IPS DF 4.7 (cell line): ENCODE measurements around the gene TMEM178B.
"Not testable (repeated sequence)": the region's sequence is repeated elsewhere in the genome, so short reads cannot be mapped to it uniquely, and the experiment has no call there.

Experiments used
- DNase-seq: peaks from one replicate; pipeline ENCODE4 v3.0.0-alpha.2; 2013; ENCODE audit warnings: low spot score; ENCODE audit errors: extremely low read depth

Gene TMEM178B

DNA sequence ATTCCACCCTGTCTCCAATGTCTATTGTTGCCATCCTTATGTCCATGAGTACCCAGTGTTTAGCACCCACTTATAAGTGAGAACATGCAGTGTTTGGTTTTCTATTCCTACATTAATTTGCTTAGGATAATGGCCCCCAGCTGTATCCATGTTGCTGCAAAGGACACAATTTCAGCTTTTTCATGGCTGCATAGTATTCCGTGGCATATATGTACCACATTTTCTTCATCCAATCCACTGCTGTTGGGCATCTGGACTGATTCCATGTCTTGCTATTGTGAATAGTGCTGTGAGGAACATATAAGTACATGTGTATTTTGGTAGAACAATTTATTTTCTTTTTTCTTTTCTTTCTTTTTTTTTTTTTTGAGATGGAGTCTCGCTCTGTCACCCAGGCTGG, 68.2 kb downstream of the TMEM178B start:
- DNase-seq: no peak

GRCh38 chr7:141144921-141145629, 71.2 kb downstream of the TMEM178B start:
- no peak for DNase-seq

DNA sequence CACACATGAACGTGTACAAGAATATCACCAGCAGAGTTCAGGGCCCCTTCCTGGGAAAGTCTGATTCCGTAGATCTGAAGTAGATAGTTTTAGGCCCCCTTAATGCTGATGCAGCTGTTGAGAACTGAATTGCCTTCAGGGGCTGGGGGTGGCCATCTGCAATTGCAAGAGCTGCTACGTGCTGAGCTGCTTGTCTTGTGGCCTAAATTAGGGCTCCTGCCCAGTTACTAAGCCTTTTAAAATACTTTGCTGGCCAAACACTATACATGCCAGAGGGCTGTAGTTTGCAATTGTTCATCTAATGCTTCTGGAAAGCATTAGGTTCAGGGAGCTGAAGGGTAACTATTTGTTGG, 71.7 kb downstream of the TMEM178B start:
- no peak for DNase-seq

GRCh38 chr7:141147482-141147881, 73.6 kb downstream of the TMEM178B start:
- DNase-seq: no peak

DNA sequence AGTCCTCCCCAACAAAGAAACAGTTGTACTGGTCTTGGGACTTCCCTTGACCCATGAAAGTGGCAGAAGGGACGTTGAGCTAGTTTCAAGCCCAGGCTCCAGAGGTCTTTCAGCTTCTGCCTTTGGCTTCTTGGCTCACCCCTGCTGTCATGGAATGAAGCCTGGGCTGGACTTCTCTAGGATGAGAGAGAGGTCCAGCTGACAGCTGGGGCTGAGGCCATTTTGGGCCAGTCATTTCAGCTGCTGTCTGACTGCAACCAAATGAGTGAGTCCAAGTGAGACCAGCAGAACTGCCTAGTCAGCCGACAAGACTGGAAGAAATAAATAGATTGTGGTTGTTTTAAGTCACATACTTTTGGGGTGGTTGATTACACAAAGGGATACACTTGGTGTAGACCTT, 76.6 kb downstream of the TMEM178B start:
- DNase-seq: no peak

DNA sequence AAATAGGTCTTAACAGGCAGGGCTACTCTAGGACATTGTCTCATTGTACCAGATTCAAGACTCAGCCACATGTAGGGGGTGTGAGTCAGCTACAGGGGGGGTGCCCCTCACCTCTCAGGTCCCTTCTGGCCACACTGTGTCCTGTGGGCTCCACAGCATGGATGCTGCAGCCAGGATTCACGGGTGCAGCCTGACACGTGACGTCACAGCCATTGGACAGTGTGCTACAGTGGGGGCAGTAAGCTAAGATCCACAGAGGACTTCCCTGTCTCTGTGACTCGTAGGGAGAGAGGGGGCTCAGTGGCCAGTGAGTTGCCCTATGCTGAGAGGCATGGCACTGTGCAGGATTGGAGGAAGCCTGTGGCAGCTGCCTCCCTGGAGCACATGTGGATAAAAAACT, 77.9 kb downstream of the TMEM178B start:
- DNase-seq: no peak

DNA sequence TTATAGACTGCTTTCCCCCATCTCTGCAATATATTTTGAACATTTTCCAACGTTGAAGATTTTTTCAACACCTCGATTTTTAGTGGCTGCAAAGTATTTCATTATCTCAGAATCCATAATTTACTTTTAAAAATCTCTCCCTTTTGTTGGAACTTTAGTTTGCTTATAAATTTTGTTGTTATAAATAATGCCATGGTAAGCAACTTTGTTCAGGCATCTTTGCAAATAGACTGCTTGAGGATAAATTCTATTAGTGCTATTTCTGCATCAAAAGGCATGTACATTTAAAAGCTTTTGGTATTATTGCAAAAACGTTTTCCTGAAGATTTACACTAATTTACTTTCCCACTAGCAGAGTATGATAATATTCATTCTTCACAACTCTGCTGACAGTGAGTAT, 79.4 kb downstream of the TMEM178B start:
- no peak for DNase-seq

DNA sequence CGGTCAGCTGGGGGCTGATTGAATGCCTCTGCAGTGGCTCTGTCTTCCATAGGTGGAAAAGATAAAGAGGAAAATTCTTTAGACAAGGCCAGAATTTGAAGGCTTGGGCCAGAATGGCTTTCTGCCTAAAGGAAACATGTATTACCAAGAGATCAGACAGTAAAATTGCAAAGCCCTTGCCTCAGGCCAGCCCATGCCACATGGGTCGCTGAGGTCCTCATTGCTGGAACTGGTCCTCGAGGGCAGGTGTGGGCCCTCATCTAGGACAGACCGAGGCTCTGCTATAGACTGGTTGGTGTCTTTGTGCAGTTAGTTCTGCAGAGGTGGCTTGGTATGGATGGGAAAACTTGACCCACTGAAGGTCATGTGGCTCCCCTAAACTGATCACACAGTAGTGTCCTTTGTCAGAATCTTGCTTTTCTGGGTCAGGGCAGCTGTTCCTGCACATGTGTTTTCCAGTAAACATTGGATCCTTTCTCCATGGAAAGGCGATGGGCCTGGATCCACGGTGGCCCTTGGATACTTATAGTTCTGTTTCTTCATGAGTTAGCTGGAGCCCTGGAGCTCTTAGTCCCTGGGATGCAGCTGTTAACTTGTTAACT, 80.4 kb downstream of the TMEM178B start:
- DNase-seq: no peak

GRCh38 chr7:141156407-141156806, 82.5 kb downstream of the TMEM178B start:
- no peak for DNase-seq

DNA sequence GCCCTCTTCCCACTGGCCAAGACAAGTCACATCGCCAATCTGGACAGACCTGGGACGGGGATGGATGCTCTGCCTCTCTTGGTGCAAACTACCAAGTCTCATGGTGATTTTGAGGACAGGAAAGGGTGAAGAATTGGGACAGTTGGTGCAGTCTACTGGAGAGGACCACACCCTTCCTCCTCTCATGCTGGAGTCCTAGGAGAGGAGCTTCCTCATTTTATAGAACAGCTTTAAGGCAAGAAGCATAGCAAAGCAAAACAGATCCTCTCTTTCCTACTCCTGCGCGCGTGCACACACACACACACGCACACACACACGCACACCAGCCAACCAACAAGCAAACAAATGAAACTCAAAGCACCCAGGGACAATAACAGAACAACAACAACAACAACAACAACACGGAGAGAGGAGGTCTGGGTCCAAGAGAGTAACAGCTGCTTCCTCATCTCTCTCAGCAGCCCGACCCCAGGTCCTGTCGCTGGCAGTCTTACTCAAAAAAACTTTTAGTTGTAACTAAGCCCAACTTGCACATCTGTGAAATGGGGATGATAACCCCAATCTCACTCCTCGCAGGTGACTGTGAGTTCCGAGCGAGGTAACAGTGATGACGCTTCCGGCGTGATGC, 83.4 kb downstream of the TMEM178B start:
- DNase-seq: no peak

DNA sequence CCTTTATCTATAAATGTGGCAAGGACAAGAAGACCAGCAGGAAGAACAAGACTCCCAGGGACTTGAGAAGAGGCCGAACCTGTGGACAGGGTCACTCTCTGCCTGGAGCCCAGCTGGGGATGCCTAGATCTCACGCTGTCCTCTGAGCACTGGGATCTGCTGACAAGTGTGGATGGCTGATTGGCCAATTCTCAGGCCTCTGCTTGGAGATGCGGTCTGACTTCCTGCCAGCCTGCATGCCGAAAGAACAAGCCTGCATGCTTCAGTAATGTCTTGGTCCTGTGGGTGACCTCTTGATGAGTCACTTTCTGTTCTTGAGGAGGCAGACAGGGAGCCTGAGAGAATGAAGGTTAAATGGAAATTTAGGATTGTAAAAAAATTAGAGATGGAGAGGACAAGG, 84.7 kb downstream of the TMEM178B start:
- DNase-seq: peak; percentile 3

- DNase-seq: no peak
Observed at GRCh38 chr7:141160246-141160860, 86.5 kb downstream of the TMEM178B start.

DNA sequence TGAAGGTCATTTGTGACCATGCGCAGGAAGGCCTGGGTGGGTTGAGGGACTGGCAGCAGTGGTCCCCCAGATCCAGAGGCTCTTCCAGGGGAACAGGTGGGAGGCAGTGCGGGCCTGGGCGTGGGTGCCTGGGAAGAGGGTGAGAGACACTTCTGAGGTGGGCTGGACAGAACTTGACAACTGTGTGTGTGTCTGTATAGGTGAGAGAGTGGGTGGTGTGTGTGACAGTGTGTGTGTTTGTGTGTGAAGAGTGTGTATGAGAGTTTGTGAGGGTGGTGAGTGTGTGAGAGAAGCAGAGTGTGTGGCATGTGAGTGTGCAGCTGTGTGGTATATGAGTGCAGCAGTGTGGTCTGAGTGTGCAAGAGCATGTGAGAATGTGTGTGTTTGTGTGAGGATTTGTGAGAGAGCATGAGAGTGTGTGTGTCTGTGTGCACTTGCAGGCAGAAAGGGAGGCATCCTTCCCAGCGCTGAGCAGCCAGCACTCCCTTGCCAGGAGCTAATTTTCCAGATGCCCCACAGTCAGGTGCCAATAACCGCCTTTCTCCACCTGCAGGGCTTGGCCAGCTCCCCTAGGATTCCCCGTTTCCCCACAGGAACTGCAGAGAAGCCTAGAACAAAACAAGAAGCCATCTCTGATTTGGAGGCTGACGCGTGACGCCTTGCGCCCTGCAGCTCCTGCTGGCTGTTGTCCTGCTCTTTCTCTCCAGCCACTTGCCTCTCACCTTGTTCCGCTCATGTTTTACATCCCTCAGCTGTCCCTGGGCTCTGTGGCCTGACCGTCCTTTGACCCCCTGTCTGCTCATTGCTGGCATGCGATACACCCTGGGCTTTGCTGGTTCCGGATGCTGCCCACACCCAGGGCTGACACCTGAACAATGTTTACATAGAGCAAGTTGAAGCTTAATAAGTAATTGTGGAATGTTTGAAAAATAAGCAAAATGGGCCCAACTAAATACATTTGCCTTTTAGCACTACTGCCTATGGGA, 88.0 kb downstream of the TMEM178B start:
- DNase-seq: no peak

GRCh38 chr7:141165521-141165920, 91.7 kb downstream of the TMEM178B start:
- DNase-seq: no peak

DNA sequence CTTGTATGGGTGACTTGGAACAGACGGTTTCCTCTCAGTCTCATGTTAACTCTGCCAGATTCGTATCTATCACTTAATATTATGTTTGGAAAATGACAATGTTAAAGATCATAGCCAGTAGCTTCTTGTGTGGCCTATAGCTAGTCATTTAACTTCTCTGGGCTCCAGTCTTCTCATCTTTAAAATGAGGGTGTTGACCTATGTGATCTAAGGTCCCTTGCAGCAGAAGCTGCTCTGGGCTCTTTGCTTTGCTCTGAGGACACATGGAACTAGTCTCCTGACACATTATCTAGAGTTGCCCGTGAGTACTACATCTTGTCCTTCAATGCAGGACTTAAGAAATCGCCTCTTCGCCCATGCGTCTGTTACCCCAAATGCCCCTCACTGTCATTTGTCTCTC, 93.1 kb downstream of the TMEM178B start:
- no peak for DNase-seq

GRCh38 chr7:141167381-141167964, 93.6 kb downstream of the TMEM178B start:
- DNase-seq: no peak

DNA sequence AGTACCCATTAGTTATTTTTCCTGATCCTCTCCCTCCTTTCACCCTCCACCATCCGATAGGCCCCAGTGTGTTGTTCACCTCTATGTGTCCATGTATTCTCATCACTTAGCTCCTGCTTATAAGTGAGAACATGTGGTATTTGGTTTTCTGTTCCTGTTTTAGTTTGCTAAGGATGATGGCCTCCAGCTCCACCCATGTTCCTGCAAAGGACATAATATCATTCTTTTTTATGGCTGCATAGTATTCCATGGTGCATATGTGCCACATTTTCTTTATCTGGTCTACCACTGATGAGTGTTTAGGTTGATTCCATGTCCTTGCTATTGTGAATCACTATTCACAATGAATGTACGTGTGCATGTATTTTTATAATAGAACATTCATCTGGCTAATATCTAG, 95.3 kb downstream of the TMEM178B start:
- not testable (repeated sequence) for DNase-seq

DNA sequence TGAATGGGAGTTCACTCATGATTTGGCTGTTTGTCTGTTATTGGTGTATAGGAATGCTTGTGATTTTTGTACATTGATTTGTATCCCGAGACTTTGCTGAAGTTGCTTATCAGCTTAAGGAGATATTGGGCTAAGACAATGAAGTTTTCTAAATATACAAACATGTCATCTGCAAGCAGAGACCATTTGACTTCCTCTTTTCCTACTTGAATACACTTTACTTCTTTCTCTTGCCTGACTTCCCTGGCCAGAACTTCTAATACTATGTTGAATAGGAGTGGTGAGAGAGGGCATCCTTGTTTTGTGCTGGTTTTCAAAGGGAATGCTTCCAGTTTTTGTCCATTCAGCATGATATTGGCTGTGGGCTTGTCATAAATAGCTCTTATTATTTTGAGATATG, 101.9 kb downstream of the TMEM178B start:
- not testable (repeated sequence) for DNase-seq

- not testable (repeated sequence) for DNase-seq
Observed at GRCh38 chr7:141177120-141177519, 103.3 kb downstream of the TMEM178B start.

DNA sequence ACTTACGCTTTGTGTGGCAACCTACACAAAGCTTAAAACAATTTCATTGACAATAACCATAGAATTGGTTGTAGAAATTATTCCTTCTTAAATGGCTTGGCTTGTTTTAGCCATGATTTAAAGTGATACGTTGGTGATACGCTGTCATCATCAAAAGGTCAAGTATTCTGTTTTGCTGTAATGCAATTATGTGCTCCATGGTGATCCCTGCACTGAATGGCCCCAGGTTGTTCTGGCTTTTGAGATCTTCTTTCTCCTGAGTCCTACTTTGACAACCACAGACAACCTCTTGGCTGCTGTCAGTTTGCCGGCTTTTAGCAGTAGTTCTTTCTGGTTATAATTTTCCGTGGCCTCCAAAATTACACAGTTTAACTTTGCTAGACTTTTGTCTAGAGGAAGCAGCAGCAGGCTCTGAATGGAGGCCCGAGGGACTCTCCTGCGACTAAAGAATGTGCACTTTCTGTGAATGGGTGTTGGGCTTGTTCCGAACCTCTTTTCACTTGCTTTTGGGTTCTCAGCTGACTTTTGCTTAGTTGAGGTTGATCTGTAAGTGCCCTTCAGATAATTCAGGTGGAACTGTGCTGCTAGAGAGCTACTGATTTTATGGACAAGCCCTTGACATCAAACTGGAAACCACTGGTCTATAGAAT, 104.7 kb downstream of the TMEM178B start:
- DNase-seq: no peak
